ENCODE results near the gene ABHD6.
"Not testable (repeated sequence)": the region's sequence is repeated elsewhere in the genome, so short reads cannot be mapped to it uniquely, and the experiment has no call there.

Gene ABHD6

GRCh38 chr3:58269356-58269755 lies 31.8 kb downstream of the ABHD6 start:
- DNase-seq (ENCODE audit: insufficient read length) (no peak), FAIRE-seq (no peak)
- TF ChIP-seq POLR2A (IDR thresholded peaks at IDR 0.05; ENCODE audit: low read depth, low read length) (no peak), POLR2AphosphoS5 (IDR thresholded peaks at IDR 0.05; ENCODE audit: low read depth, low read length) (no peak), TAF1 (IDR thresholded peaks at IDR 0.05; ENCODE audit: borderline replicate concordance, low read depth, low read length) (no peak)

- no peak for DNase-seq (ENCODE audit: insufficient read length)
- FAIRE-seq, result no peak
- no peak for TF ChIP-seq POLR2AphosphoS5 (IDR thresholded peaks at IDR 0.05; ENCODE audit: low read depth, low read length)
- TF ChIP-seq POLR2A (IDR thresholded peaks at IDR 0.05; ENCODE audit: low read depth, low read length), result no peak
- TF ChIP-seq TAF1 (IDR thresholded peaks at IDR 0.05; ENCODE audit: borderline replicate concordance, low read depth, low read length), result no peak
Observed at GRCh38 chr3:58270485-58270884, 32.9 kb downstream of the ABHD6 start.

- no peak for TF ChIP-seq POLR2AphosphoS5 (IDR thresholded peaks at IDR 0.05; ENCODE audit: low read depth, low read length)
- no peak for TF ChIP-seq TAF1 (IDR thresholded peaks at IDR 0.05; ENCODE audit: borderline replicate concordance, low read depth, low read length)
- TF ChIP-seq POLR2A (IDR thresholded peaks at IDR 0.05; ENCODE audit: low read depth, low read length), result no peak
- DNase-seq (ENCODE audit: insufficient read length), result no peak
- no peak for FAIRE-seq
Observed at GRCh38 chr3:58271901-58272501, 34.4 kb downstream of the ABHD6 start.

DNA sequence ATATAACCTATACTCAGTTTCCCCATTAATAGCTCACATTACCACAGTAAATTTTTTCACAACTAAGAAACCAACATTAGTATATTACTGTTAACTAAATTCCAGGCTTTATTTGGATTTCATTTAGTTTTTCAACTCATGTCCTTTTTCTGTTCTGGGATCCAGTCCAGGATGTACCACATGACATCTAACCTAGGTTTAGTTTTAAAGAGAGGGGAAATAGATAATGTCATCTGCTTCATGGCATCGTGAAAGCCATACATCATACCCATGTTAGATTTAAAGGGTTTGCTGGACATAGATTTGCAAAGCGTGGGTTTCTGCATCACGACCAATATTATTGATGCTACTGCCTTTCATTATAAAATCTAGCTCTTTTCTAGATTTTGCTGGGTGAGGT lies 35.3 kb downstream of the ABHD6 start:
- DNase-seq (ENCODE audit: insufficient read length), result no peak
- FAIRE-seq, result no peak
- TF ChIP-seq TAF1 (IDR thresholded peaks at IDR 0.05; ENCODE audit: borderline replicate concordance, low read depth, low read length), result no peak
- no peak for TF ChIP-seq POLR2AphosphoS5 (IDR thresholded peaks at IDR 0.05; ENCODE audit: low read depth, low read length)
- no peak for TF ChIP-seq POLR2A (IDR thresholded peaks at IDR 0.05; ENCODE audit: low read depth, low read length)

DNA sequence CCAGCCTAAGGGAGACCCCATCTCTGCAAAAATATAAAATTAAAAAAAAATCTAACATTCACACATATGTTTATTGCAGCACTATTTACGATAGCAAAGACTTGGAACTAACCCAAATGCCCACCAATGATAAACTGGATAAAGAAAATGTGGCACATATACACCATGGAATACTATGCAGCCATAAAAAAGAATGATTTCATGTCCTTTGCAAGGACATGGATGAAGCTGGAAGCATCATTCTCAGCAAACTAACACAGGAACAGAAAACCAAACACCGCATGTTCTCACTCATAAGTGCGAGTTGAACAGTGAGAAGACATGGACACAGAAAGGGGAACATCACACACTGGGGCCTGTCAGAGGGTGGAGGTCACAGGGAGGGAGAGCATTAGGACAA lies 35.8 kb downstream of the ABHD6 start:
- not testable (repeated sequence) for FAIRE-seq; DNase-seq (ENCODE audit: insufficient read length)

GRCh38 chr3:58274027-58274614 lies 36.5 kb downstream of the ABHD6 start:
- no peak for TF ChIP-seq POLR2A (IDR thresholded peaks at IDR 0.05; ENCODE audit: low read depth, low read length)
- no peak for TF ChIP-seq POLR2AphosphoS5 (IDR thresholded peaks at IDR 0.05; ENCODE audit: low read depth, low read length)
- no peak for TF ChIP-seq TAF1 (IDR thresholded peaks at IDR 0.05; ENCODE audit: borderline replicate concordance, low read depth, low read length)
- FAIRE-seq (no peak), DNase-seq (ENCODE audit: insufficient read length) (no peak)

DNA sequence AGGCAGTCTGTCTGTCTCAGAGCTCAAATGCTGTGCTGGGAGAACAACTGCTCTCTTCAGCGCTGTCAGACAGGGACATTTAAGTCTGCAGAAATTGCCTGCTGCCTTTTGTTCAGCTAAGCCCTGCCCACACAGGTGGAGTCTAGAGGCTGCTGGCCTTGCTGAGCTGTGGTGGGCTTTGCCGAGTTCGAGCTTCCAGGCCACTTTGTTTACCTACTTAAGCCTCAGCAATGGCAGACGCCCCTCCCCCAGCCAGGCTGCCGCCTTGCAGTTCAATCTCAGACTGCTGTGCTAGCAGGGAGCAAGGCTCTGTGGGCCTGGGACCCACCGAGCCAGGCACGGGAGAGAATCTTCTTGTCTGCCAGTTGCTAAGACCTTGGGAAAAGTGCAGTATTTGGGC lies 43.5 kb downstream of the ABHD6 start:
- TF ChIP-seq POLR2AphosphoS5 (IDR thresholded peaks at IDR 0.05; ENCODE audit: low read depth, low read length) (no peak), TAF1 (IDR thresholded peaks at IDR 0.05; ENCODE audit: borderline replicate concordance, low read depth, low read length) (no peak), POLR2A (IDR thresholded peaks at IDR 0.05; ENCODE audit: low read depth, low read length) (no peak)
- no peak for DNase-seq (ENCODE audit: insufficient read length)

GRCh38 chr3:58285334-58285733 lies 47.7 kb downstream of the ABHD6 start:
- FAIRE-seq (no peak), DNase-seq (ENCODE audit: insufficient read length) (no peak)
- TF ChIP-seq POLR2AphosphoS5 (IDR thresholded peaks at IDR 0.05; ENCODE audit: low read depth, low read length), result no peak
- no peak for TF ChIP-seq TAF1 (IDR thresholded peaks at IDR 0.05; ENCODE audit: borderline replicate concordance, low read depth, low read length)
- TF ChIP-seq POLR2A (IDR thresholded peaks at IDR 0.05; ENCODE audit: low read depth, low read length), result no peak

More for the DNA sequence above, 43.5 kb downstream of the ABHD6 start:
- FAIRE-seq, result no peak

DNA sequence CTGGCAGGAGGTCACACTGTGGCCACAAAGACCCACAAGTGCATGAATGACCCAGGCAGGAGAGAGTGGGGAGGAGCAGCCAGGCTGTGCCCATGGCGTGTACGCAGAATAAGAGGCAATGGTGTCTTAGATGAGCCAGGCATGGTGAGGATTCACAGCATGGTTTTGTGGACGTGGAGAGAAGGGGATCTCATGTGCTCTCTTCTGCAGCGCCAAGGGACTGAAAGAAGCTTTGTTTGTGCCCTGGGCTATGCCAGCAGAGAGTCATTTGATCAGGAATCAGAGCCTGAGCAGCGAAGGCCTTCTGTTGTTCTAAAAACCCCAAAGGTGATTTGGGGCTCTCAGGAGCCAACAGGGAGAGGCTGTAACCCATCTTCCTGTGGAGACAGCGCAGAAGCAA lies 49.8 kb downstream of the ABHD6 start:
- no peak for TF ChIP-seq TAF1 (IDR thresholded peaks at IDR 0.05; ENCODE audit: borderline replicate concordance, low read depth, low read length)
- no peak for TF ChIP-seq POLR2AphosphoS5 (IDR thresholded peaks at IDR 0.05; ENCODE audit: low read depth, low read length)
- TF ChIP-seq POLR2A (IDR thresholded peaks at IDR 0.05; ENCODE audit: low read depth, low read length), result no peak
- FAIRE-seq, result no peak
- no peak for DNase-seq (ENCODE audit: insufficient read length)

GRCh38 chr3:58288011-58288728 lies 50.6 kb downstream of the ABHD6 start:
- no peak for TF ChIP-seq POLR2A (IDR thresholded peaks at IDR 0.05; ENCODE audit: low read depth, low read length)
- TF ChIP-seq TAF1 (IDR thresholded peaks at IDR 0.05; ENCODE audit: borderline replicate concordance, low read depth, low read length), result no peak
- FAIRE-seq (no peak), DNase-seq (ENCODE audit: insufficient read length) (no peak)

DNA sequence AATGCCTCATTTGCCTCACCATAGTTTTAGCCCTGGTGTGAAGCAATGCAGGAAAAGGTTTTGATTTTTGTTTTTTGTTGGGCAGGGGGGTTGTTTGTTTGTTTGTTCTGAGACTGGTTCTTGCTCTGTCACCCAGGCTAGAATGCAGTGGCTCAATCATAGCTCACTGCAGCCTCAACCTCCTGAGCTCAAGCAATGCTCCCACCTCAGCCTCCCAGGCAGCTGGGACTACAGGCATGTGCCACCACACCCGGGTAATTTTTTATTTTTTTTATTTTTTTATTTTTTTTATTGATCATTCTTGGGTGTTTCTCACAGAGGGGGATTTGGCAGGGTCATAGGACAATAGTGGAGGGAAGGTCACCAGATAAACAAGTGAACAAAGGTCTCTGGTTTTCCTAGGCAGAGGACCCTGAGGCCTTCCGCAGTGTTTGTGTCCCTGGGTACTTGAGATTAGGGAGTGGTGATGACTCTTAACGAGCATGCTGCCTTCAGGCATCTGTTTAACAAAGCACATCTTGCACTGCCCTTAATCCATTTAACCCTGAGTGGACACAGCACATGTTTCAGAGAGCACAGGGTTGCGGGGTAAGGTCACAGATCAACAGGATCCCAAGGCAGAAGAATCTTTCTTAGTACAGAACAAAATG lies 51.5 kb downstream of the ABHD6 start:
- FAIRE-seq, result not testable (repeated sequence)

GRCh38 chr3:58290446-58290845 lies 52.9 kb downstream of the ABHD6 start:
- not testable (repeated sequence) for DNase-seq (ENCODE audit: insufficient read length); FAIRE-seq

More for the DNA sequence above, 51.5 kb downstream of the ABHD6 start:
- not testable (repeated sequence) for DNase-seq (ENCODE audit: insufficient read length)

Data from GM12892 (cell line).